ENCODE data around the gene EXOC3L4.

EXOC3L4 gene

DNA sequence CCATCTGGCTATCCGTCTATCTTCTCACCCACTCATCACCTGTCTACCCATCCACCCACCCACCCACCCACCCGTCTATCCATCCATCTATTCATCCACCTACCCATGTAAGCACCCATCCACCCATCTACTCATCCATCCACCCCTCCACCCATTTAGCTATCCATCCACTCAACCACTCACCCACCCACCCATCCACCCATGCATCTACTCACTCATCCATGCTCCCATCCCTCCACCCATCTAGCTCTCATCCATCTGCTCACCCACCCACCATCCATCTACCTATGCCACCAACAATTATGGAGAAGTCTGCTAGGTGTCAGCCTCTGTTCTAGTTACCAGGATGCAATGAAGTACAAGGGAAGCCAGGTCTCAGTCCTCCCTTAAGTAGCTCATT is 39.9 kb downstream of the EXOC3L4 start:
- TF ChIP-seq, protein P1, sequence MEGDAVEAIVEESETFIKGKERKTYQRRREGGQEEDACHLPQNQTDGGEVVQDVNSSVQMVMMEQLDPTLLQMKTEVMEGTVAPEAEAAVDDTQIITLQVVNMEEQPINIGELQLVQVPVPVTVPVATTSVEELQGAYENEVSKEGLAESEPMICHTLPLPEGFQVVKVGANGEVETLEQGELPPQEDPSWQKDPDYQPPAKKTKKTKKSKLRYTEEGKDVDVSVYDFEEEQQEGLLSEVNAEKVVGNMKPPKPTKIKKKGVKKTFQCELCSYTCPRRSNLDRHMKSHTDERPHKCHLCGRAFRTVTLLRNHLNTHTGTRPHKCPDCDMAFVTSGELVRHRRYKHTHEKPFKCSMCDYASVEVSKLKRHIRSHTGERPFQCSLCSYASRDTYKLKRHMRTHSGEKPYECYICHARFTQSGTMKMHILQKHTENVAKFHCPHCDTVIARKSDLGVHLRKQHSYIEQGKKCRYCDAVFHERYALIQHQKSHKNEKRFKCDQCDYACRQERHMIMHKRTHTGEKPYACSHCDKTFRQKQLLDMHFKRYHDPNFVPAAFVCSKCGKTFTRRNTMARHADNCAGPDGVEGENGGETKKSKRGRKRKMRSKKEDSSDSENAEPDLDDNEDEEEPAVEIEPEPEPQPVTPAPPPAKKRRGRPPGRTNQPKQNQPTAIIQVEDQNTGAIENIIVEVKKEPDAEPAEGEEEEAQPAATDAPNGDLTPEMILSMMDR (IDR thresholded peaks at IDR 0.05; ENCODE audit: insufficient read depth, low read depth, low read length, missing control alignments) = no peak
- no peak overlapping the region for H3K4me3 ChIP-seq (ENCODE audit: low read length)
- no peak for DNase-seq (ENCODE audit: low read depth)

DNA sequence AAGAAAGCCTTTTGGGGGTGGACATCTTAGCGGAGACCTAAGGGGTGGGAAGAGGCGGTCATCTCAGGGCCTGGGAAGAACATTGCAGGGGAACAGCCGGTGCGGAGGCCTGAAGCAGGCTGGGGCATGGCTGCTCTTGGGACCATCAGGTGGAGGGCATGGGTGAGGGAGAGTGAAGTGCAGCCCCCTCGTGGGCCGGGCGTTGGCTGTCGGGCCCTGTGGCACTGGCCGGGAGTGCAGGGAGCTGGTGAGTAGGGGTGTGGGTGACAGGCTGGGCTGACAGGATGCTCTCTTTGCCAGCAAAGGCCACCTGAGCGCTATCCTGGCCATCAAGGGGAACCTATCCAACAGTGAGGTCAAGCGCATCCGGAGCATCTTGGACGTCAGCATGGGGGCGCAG is 40.4 kb downstream of the EXOC3L4 start:
- TF ChIP-seq, protein P1 (IDR thresholded peaks at IDR 0.05; ENCODE audit: insufficient read depth, low read depth, low read length, missing control alignments) = no peak
- no peak overlapping the region for H3K4me3 ChIP-seq (ENCODE audit: low read length)
- no peak for DNase-seq (ENCODE audit: low read depth)

DNA sequence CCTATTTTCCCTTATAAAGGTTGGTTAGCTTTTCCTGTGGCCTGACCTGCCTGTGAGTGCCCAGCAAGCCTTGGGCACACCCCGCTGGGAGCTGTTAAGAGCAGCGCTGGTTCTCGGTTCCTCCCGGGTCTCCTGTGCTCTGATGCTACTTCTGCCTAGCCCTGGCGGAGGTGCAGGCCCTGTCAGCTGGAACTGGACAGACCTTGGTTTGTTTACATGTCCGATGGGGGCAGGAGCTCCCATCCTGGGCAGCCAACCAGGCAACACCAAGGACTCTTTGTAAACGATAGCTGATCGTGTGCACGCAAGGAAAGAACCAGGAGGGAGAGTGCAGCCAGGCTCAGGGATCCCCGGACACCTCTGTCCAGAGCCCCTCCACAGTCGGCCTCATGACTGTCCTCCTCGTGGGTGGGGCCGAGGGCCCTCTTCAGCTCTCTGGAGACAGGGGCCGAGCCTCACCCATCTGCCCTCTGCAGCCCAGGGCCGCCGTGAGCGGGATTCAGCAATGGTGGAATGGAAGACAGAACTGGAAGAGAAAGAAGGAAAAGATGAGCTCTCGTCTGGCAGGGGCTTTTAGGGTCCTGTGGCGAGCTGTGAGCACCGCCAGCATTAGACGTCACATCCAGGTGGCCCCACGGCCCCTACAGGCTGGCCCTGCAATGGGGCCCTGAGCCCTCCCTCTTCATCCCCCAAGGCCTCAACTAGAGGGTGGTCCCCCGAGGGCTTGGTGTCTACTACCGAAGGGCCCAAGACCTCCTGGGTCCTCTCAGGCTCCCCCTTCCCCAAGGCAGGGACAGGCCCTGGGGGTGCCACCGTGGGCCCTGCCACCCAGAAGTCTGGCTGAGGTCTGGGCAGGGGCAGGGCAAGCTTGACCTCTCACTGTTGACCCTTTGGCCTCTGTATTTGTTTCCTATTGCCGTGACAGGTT is 41.1 kb downstream of the EXOC3L4 start:
- H3K4me3 ChIP-seq (ENCODE audit: low read length) = no peak overlapping the region
- TF ChIP-seq, protein P1 (IDR thresholded peaks at IDR 0.05; ENCODE audit: insufficient read depth, low read depth, low read length, missing control alignments) = no peak
- DNase-seq (ENCODE audit: low read depth) = no peak

DNA sequence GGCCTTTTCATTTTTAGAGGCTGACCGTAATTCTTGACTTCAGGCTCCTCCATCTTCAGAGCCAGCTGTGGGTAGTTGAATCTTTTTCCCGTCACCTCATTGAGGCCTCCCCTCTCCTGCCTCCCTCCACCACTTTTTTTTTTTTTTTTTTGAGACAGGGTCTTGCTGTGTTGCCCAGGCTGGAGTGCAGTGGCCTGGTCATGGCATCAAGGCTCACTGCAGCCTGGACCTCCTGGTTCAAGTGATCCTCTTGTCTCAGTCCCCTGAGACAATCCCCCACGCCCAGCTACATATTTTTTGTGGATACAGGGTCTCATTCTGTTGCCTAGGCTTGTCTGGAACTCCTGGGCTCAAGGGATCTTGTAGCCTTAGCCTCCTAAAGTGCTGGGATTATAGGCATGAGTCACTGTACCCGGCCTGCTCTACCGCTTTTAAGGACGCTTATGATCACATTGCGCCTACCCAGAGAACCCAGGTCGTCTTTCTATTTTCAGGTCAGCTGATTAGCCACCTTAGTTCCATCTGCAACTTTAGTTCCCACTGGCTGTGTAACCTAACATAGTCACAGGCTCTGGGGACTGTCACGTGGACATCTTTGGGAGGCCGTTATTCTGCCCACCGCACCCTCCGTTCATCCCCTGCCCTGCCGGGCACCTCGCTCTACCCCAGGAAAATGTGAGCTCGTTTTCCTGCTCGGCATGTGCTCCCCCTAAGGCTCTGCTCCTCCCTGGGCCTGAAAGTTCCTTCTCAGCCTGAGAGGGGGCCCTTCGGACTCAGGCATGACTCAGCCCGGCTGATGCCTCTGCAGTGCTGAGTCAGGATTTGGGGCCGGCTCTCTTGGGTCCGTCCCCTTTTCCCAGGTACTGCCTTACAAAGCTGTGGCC is 42.1 kb downstream of the EXOC3L4 start:
- no peak overlapping the region for H3K4me3 ChIP-seq (ENCODE audit: low read length)

DNA sequence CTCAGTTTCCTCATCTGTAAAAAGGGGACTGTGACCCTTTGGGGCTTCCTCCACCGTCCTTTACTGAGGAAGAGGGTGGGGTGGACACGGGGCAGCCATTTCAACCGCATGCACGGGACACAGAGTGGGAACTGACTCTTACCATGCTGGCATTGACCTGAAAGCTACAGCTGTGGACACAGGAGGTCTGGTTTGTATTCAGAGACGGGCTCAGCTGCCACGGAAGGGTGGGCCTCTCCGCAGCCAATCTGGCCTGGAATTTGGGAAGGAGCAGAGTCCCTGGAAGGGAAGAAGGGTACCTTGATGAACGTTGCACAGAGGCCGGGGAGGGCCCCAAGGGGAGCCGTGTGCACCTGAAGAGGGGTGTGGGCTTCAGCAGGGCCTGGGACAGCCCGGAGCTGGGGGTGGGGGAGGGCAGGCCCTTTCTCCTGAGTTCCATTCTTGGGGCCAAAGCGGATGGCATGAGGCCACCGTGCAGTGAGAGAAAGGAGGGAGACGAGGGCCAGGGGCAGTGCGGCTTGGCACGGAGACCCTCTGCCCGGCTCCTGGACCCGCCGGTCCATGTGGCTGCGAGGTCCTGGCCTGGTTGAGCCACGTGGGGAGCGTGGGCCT is 43.3 kb downstream of the EXOC3L4 start:
- H3K4me3 ChIP-seq (ENCODE audit: low read length) = no peak overlapping the region
- TF ChIP-seq, protein P1 (IDR thresholded peaks at IDR 0.05; ENCODE audit: insufficient read depth, low read depth, low read length, missing control alignments) = no peak
- no peak for DNase-seq (ENCODE audit: low read depth)

More for the DNA sequence above, 42.1 kb downstream of the EXOC3L4 start:
- peak; percentile 77 for DNase-seq (ENCODE audit: low read depth)
- TF ChIP-seq, protein P1 (IDR thresholded peaks at IDR 0.05; ENCODE audit: insufficient read depth, low read depth, low read length, missing control alignments) = no peak

DNA sequence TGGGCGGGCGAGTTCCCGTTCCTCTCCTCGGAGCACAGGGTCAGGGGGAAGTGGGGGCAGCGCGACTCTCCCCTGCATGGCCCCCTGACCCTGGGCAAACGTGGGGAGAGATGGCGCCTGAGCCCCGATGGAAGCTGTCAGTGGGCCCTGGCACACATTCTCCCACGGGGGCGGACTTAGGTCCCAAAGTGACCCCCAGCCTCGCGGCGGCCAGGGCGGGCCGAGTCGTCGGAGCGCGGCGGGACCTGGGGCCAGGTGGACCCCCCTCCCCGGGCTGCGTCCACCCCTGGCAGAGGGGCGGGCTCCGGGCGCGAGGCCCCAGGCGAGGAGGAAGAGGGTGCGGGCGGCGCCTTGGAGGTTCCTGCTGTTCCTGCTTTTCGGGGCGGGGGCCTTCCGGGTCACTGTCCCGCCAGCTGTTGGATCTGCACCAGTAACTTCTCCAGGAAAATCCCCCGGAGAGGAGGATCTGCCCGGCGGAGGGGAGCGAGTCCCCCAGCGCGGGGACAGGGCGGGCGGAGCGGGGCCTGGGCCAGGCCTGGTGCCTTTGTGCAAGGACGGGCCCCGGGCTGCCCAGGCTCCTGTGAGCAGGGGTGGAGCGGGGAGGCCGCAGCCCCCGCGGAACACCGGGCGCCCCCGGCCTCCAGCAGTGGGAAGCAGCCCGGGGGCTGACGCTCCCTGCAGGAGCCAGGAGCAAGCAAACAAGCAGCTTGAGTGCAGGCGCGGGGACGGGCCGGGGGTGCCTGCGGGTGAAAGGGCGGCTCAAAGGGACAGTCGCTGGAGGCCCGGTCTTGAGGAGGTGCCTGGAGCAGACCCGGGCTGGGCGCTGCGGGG is 44.0 kb downstream of the EXOC3L4 start:
- no peak overlapping the region for H3K4me3 ChIP-seq (ENCODE audit: low read length)
- TF ChIP-seq, protein P1 (IDR thresholded peaks at IDR 0.05; ENCODE audit: insufficient read depth, low read depth, low read length, missing control alignments) = no peak
- no peak for DNase-seq (ENCODE audit: low read depth)
